Parietal lobe (tissue), 2 donors: ENCODE data around the gene SRA1. TPM values are rescaled to one million over a fixed set of nuclear protein-coding genes. Genes with fewer than 3 reads are reported as not detected.

Experiments used
- small RNA-seq: library from RNA; depleted of rRNA; stranded (forward); fragments of <200 nt; gene quantifications from one replicate; pipeline ENCODE3, GENCODE V24; 2014; ENCODE audit warnings: low replicate concordance
- total RNA-seq: library from RNA; depleted of rRNA; stranded (reverse); fragments of >200 nt; gene quantifications from one replicate; pipeline ENCODE4 v1.2.3, GENCODE V29; 2014

Gene SRA1
- total RNA-seq: 32.6 TPM

GRCh38 chr5:140557136-140557805 lies at the start of gene SRA1:
Gene SRA1, minus strand, starts transcription at chr5:140557473. Its CDS starts 21 bp downstream, at chr5:140557452.

GRCh38 chr5:140564196-140565023 lies 7.1 kb upstream of the SRA1 start, which contains the start of the genes APBB3 and SLC35A4:
Gene APBB3, minus strand, starts transcription at chr5:140564598. Its CDS starts 353 bp downstream, at chr5:140564245.
Gene SLC35A4, plus strand, starts transcription at chr5:140564828. Its CDS starts 2,342 bp downstream, at chr5:140567170.

GRCh38 chr5:140547508-140548299 lies 9.6 kb downstream of the SRA1 start, which contains the start of gene EIF4EBP3:
Gene EIF4EBP3, plus strand, starts transcription at chr5:140547662. Its CDS starts 76 bp downstream, at chr5:140547738.

Small RNA genes within 50 kb of the gene (small RNA-seq; reads per million reads assigned to genes)
- gene RF00279: 0.09 reads per million
- not detected for gene RF00443

Other genes with a start within 250 kb of the SRA1 start
- 10.3 TPM for gene HBEGF, start 210.9 kb downstream of the SRA1 start, total RNA-seq
- not detected for gene SLC4A9, start 197.3 kb downstream of the SRA1 start, total RNA-seq
- 198 TPM for gene ANKHD1, start 155.6 kb downstream of the SRA1 start, total RNA-seq
- gene EIF4EBP3, start 9.8 kb downstream of the SRA1 start, total RNA-seq: not detected
- gene APBB3, start 7.1 kb upstream of the SRA1 start, total RNA-seq: 61.7 TPM
- 8.5 TPM for gene SLC35A4, start 7.4 kb upstream of the SRA1 start, total RNA-seq
- 3.8 TPM for gene CD14, start 75.7 kb upstream of the SRA1 start, total RNA-seq
- gene TMCO6, start 82.0 kb upstream of the SRA1 start, total RNA-seq: 18.2 TPM
- gene NDUFA2, start 90.2 kb upstream of the SRA1 start, total RNA-seq: 24.4 TPM
- 94.2 TPM for gene IK, start 90.4 kb upstream of the SRA1 start, total RNA-seq
- gene WDR55, start 107.4 kb upstream of the SRA1 start, total RNA-seq: 16.0 TPM
- gene DND1, start 116.1 kb upstream of the SRA1 start, total RNA-seq: 1.3 TPM
- gene HARS1, start 133.9 kb upstream of the SRA1 start, total RNA-seq: 89.5 TPM
- gene HARS2, start 134.0 kb upstream of the SRA1 start, total RNA-seq: 47.9 TPM
- gene ZMAT2, start 143.0 kb upstream of the SRA1 start, total RNA-seq: 41.9 TPM
- 9.1 TPM for gene PCDHA1, start 228.7 kb upstream of the SRA1 start, total RNA-seq
- gene PCDHA2, start 237.4 kb upstream of the SRA1 start, total RNA-seq: 20.3 TPM
- gene PCDHA3, start 243.6 kb upstream of the SRA1 start, total RNA-seq: 32.6 TPM
- 29.7 TPM for gene PCDHA4, start 249.6 kb upstream of the SRA1 start, total RNA-seq